Activated naive CD4-positive, alpha-beta T cell treated with anti-CD3 and anti-CD28 coated beads, Interleukin-2, amount 10 ng/mL, durations not matched to agents 7 days and 5 days (primary cell): Measurements from ENCODE around the gene MAEA.

ENCODE experiments used
- CTCF ChIA-PET: fragments of 350-600 bp; sonication (Branson Sonifier 250); formaldehyde crosslinking; loops from one replicate; lab custom pipeline; 2021; ENCODE audit warnings: antibody characterized with exemption; lab: Charles Lee
- DNase-seq: peaks from one replicate; pipeline ENCODE4 v3.0.0-alpha.2; 2020
- H3K27ac Mint-ChIP-seq: one replicate; pipeline ENCODE4 v1.8.0; 2021; ENCODE audit warnings: mild to moderate bottlenecking, moderate library complexity, mixed read lengths
- H3K27me3 Mint-ChIP-seq: one replicate; pipeline ENCODE4 v1.8.0; 2021; ENCODE audit warnings: mild to moderate bottlenecking, mixed read lengths
- H3K36me3 Mint-ChIP-seq: one replicate; pipeline ENCODE4 v1.8.0; 2021; ENCODE audit warnings: mixed read lengths
- H3K4me1 Mint-ChIP-seq: one replicate; pipeline ENCODE4 v1.8.0; 2021; ENCODE audit warnings: mixed read lengths
- H3K4me3 Mint-ChIP-seq: one replicate; pipeline ENCODE4 v1.8.0; 2021; ENCODE audit warnings: mild to moderate bottlenecking, moderate library complexity, mixed read lengths
- H3K9me3 Mint-ChIP-seq: one replicate; pipeline ENCODE4 v1.8.0; 2021; ENCODE audit warnings: mixed read lengths

MAEA gene

DNA sequence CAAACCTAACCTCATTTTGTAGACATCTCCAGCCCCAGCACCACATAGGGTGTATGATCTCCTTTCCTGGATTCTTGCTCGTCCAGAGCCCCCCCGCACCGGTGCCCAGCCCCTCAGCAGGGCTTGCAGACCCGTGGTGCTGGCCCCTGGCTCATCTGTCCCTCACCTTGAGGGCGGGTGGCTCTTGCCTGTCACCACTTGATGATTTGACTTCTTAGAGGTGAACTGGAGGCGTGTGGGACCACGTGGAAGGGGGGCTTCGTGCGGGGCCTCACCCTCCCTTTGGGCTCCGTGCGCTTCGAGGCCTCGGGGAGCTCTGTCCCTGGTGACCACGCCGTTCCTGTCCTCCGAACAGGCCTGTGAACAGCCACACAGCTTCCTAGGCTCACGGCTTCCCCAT is 72.8 kb downstream of the MAEA start:
- Mint-ChIP-seq H3K4me1 (no peaks in the 10 kb centered on the region), H3K27me3 (no peaks in the 10 kb centered on the region), H3K36me3 (no peaks in the 10 kb centered on the region), H3K9me3 (no peaks in the 10 kb centered on the region), H3K4me3 (no peak overlapping the region), H3K27ac (no peak overlapping the region)
- CTCF ChIA-PET = no interaction called here
- no peak for DNase-seq

DNA sequence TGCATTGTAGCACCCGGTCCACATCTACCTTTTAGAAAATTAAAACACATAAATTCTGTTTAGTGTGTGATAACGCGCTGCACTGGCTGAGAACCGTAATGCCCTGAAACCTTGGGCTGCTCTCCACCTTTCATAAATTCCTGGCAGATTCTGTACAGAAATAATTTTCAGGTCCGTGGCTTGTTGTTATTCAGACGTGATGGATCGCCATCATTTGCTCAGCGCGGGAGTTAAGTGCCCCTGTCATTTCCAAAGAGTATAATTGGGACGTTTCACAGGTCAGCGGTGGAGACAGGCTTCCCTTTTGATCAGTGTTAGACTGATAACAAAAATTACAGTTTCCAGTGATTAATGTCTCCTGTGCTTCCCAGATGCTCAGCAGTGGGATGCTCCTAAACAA is 73.8 kb downstream of the MAEA start:
- Mint-ChIP-seq H3K27ac (no peak overlapping the region), H3K27me3 (no peaks in the 10 kb centered on the region), H3K4me1 (no peaks in the 10 kb centered on the region), H3K9me3 (no peaks in the 10 kb centered on the region), H3K36me3 (no peaks in the 10 kb centered on the region), H3K4me3 (no peak overlapping the region)
- no peak for DNase-seq
- CTCF ChIA-PET = no interaction called here

DNA sequence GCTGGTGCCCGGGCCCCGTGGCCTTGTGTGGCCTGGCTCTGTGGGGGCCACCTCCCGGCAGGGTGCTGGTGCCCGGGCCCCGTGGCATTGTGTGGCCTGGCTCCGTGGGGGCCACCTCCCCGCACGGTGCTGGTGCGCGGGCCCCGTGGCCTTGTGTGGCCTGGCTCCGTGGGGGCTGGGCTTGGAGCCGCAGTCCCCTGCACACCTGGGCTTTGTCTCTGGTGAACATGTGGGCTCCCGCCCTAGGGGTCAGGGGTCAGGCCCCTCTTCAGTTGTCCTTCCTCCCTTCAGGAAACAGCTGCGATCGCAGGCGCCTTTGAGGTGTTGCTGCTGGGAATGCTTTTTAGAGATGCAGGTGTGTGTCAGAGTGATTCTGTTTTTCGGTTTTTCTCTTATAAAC is 74.5 kb downstream of the MAEA start:
- Mint-ChIP-seq H3K4me1 (no peaks in the 10 kb centered on the region), H3K9me3 (no peaks in the 10 kb centered on the region), H3K27ac (no peak overlapping the region), H3K4me3 (no peak overlapping the region), H3K27me3 (no peaks in the 10 kb centered on the region), H3K36me3 (no peaks in the 10 kb centered on the region)
- CTCF ChIA-PET = interaction anchor here (1.3 kb wide), 1 partner anchor 11 kb away, joined by 6 read pairs; no protein-coding TSS in a partner anchor
- no peak for DNase-seq

DNA sequence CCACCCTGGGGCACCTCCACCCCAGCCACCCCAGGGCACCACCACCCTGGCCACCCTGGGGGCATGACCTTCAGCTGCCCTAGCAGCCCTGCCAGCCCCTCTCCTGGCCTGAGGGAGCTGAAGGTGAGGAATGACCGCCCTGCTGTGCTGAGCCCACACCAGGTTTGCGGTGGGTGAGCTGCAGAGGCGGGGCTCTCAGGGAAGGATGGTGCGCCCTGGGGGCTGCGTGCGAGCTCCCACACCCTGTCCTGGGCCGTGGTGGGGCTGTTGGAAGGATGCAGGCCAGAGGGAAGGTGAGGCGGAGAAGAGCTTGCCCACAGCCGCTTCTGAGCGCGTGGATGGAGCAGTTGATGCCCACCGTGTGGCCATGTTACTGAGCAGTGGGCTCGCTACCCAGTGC is 75.1 kb downstream of the MAEA start:
- Mint-ChIP-seq H3K9me3 (no peaks in the 10 kb centered on the region), H3K27ac (no peak overlapping the region), H3K27me3 (no peaks in the 10 kb centered on the region), H3K4me1 (no peaks in the 10 kb centered on the region), H3K36me3 (no peaks in the 10 kb centered on the region), H3K4me3 (no peak overlapping the region)
- CTCF ChIA-PET = interaction anchor here (1.3 kb wide), 1 partner anchor 11 kb away, joined by 6 read pairs; no protein-coding TSS in a partner anchor
- no peak for DNase-seq

DNA sequence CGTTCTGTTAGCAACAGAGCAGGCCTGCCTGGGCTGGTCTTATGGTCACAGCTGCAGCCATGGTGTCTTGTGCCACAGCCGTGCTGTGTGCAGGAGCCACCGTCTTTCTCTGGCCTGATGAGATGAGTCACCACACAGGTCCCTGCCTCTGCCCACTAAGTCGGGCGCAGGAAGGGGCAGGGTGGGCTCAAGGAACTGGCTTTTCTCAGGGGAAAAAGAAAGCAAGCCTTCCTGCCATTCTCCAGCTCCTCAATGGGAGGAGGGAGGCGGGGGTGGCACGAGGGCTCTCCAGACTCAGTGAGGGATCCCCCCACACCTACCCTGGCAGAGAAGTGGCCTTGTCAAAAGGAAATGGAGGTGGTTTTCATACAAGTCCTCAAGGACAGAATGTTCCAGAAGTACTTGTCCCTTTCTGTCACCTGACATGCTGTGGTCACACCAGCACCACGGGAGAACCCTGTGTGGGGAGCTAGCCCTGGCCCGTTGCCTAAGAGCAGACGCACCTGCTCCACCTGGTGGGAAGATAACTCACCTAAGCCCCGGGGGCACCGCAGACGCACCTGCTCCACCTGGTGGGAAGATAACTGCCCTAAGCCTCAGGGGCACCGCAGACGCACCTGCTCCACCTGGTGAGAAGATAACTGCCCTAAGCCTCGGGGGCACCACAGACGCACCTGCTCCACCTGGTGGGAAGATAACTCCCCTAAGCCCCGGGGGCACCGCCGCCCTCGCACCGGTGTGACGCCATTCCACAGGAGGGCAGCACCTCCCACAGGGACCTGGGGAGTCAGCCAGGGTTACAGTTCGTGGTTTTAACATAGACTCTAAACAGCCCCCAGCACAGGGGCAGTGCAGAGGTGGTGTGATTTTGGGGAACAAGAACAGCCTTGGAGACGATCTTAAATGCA is 75.8 kb downstream of the MAEA start:
- no peaks in the 10 kb centered on the region for H3K4me1 Mint-ChIP-seq
- no peaks in the 10 kb centered on the region for H3K9me3 Mint-ChIP-seq
- CTCF ChIA-PET = interaction anchor here (1.3 kb wide), 1 partner anchor 12 kb away, joined by 6 read pairs; no protein-coding TSS in a partner anchor
- no peak overlapping the region for H3K27ac Mint-ChIP-seq
- no peak for DNase-seq
- H3K4me3 Mint-ChIP-seq = no peak overlapping the region
- no peaks in the 10 kb centered on the region for H3K27me3 Mint-ChIP-seq
- H3K36me3 Mint-ChIP-seq = no peaks in the 10 kb centered on the region

DNA sequence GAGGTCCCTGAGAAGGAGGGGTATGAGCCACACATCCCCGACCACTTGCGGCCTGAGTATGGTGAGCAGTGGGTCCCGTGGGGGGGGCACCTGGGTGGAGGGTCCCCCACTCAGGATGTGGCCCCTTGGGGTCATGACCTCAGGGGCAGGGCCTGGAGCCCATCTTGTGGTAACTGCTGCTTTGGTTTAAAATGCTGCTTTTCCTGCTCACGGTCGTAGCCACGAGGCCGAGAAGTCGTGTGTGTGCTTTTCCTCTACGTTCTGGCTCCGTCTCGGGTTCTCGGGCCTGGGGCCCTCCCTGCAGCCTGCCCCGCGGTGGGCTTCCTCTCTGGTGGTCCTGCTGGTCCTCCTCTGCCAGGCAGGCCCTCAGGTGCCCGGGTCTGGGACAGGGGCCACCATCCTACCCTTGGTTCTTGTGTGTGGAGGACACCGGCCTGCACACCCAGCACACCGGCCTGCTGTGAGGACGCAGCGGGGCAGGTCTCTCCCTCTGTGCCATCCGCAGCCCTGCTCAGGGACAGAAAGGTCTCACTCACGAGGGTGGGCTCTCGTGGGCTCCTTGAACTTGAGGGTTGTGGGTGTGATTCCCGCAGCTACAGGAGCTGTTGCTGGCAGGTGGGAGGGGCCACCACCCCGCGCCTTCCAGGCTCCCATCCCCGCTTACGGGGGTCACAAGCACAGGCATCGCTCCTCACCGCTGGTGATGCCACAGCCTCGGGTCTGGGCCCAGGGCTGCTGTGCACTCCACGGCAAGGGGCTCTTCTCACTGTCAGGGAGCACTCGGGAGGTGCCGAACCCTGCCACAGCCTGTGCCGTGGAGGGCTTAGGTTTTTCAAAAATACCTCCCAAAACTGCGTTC is 76.9 kb downstream of the MAEA start:
- CTCF ChIA-PET = no interaction called here
- DNase-seq = no peak

DNA sequence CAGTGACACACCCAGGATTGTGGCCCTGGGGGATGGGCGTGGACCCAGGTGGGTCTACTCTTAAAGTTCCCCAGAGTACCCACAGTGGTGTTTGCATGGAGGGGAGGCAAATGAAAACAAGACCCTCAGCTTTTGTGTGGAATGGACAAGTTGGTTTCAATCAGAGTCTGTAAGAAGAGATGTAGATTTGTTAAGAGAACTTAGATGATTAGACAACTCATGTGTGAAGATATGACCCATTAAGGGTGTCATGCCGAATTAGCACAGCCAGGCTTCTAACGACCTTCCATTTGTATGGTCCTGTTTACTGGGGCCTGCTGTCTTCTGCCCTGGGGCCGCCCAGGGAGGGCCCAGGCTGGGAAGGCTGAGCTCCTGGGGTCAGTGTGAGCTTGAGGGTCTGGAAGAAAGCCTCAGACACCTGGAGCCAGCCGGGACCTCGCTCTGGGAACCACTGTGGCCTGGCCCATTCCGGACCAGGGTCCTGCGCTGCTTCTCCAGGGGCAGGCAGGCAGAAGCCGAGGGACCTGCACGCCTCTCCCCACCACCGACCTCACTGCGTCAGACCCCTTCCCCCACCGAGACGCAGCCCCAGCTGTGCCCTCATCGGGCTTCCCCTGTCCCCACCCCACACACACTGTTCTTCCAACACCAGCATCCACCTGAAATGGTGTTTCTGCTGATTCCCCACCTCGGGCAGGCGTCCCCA is 77.7 kb downstream of the MAEA start:
- H3K27me3 Mint-ChIP-seq = no peaks in the 10 kb centered on the region
- H3K4me3 Mint-ChIP-seq = no peak overlapping the region
- no peaks in the 10 kb centered on the region for H3K9me3 Mint-ChIP-seq
- no peaks in the 10 kb centered on the region for H3K4me1 Mint-ChIP-seq
- CTCF ChIA-PET = no interaction called here
- no peak for DNase-seq
- H3K36me3 Mint-ChIP-seq = no peaks in the 10 kb centered on the region
- H3K27ac Mint-ChIP-seq = no peak overlapping the region

More for the DNA sequence above, 76.9 kb downstream of the MAEA start:
- Mint-ChIP-seq H3K4me3 (no peak overlapping the region), H3K4me1 (no peaks in the 10 kb centered on the region), H3K36me3 (no peaks in the 10 kb centered on the region), H3K27ac (no peak overlapping the region), H3K27me3 (no peaks in the 10 kb centered on the region), H3K9me3 (no peaks in the 10 kb centered on the region)

DNA sequence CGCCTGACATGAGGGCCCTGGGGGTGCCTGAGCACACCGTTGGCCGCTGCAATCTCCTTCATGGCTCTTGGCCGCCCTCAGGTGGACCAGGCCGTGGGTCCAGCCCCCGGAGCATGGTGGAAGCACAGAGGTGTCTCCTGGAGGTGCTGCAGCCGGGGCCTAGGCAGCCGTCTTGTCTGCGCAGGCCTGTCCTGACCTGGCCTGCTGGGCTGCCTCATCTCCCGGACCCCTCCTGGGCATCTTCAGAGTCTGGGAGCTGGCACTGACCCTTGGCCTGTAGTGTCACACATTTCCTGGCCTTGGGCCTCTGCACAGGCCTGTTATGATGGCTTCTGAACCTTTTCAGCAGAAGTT is 78.2 kb downstream of the MAEA start:
- no peaks in the 10 kb centered on the region for H3K4me1 Mint-ChIP-seq

DNA sequence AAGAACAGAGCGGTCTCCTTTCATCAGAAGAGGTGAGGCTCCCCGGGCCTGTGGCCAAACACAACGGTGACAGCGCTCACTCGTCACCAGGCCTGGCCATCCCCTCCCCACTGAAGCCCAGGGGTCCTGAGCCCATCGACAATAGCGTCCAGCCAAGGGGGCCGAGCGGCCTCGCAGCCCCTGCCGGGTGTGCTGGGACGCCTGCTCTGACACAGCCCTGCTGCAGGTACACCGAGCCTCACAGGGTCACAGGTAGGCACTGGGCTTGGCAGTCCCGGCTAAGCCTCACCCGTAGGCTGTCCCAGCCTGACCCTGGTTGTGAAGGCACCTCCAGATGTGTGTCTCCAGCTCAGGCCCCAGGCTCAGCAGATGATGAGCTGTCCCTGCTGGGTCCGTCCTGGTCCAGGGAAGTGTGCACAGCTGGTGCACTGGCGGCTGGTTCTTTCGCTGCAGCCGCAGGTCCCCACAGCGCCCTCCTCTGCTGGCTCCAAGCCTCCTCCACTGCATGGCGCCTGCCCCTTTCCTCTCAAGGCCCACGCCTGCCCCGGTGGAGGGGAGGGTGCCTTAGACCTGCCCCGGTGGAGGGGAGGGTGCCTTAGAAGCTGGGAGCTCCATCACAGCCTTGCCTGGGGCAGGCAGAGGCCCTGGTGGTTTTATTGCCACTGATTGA is 78.9 kb downstream of the MAEA start:
- no peak for DNase-seq
- H3K36me3 Mint-ChIP-seq = no peaks in the 10 kb centered on the region
- no peak overlapping the region for H3K4me3 Mint-ChIP-seq
- no peaks in the 10 kb centered on the region for H3K27me3 Mint-ChIP-seq
- H3K4me1 Mint-ChIP-seq = no peaks in the 10 kb centered on the region
- no peaks in the 10 kb centered on the region for H3K9me3 Mint-ChIP-seq
- CTCF ChIA-PET = interaction anchor here (1.2 kb wide), 1 partner anchor 13 kb away, joined by 3 read pairs; no protein-coding TSS in a partner anchor
- no peak overlapping the region for H3K27ac Mint-ChIP-seq

More for the DNA sequence above, 78.2 kb downstream of the MAEA start:
- no peak overlapping the region for H3K4me3 Mint-ChIP-seq
- CTCF ChIA-PET = no interaction called here
- no peaks in the 10 kb centered on the region for H3K36me3 Mint-ChIP-seq
- H3K27ac Mint-ChIP-seq = no peak overlapping the region
- H3K9me3 Mint-ChIP-seq = no peaks in the 10 kb centered on the region
- no peaks in the 10 kb centered on the region for H3K27me3 Mint-ChIP-seq
- DNase-seq = no peak

DNA sequence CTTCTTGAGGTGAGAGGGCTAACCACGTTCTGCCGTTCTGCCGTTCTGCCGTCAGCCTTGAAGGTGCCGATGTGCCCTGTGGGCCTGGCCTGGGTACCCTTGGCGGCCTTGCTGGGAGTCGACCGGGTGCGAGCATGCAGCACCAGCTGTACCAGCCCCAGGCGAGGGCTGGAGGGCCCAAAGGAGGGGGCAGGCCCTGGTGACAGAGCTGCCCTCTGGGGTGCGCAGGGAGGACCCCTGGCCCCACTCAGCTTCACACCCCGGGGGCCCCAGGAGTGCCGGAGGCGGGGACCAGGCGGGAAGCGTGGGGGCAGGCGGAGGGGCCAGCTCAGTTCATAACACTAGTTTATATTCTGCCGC is 79.4 kb downstream of the MAEA start:
- DNase-seq = no peak
- H3K27ac Mint-ChIP-seq = no peak overlapping the region
- H3K9me3 Mint-ChIP-seq = no peaks in the 10 kb centered on the region
- no peak overlapping the region for H3K4me3 Mint-ChIP-seq
- no peaks in the 10 kb centered on the region for H3K27me3 Mint-ChIP-seq
- no peaks in the 10 kb centered on the region for H3K4me1 Mint-ChIP-seq
- H3K36me3 Mint-ChIP-seq = no peaks in the 10 kb centered on the region
- CTCF ChIA-PET = interaction anchor here (1.2 kb wide), 1 partner anchor 13 kb away, joined by 3 read pairs; no protein-coding TSS in a partner anchor

DNA sequence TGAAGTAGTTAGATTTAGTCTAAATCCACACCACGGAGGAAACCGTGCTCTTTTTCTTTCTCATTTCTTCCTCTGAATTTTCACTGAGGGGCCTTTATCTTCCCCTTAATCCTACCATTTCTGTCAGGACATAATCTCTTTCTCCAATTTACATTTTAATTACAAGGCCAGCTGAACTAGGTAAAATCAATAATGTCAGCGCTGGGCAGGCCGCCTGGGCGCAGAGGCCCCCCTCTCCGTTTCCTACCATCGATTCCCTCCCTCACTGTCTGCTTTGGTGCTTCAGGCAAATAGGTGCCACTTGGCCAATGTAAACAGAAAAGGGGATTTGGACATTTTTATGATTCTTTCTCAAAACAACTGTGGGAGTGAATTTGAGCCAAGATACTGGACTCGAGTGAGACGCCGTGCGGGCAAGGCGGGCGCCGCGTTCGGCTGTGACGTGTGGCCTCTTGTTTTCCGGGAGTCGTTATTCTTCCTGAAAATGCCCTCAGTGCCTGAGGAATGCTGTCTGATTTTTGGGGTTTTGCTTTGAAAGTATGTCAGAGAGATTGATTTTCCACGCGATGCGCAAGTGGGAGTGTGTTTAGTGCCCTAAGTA is 79.9 kb downstream of the MAEA start:
- no peaks in the 10 kb centered on the region for H3K36me3 Mint-ChIP-seq
- H3K9me3 Mint-ChIP-seq = no peaks in the 10 kb centered on the region
- no peak overlapping the region for H3K27ac Mint-ChIP-seq
- no peaks in the 10 kb centered on the region for H3K4me1 Mint-ChIP-seq
- CTCF ChIA-PET = interaction anchor here (1.2 kb wide), 1 partner anchor 14 kb away, joined by 3 read pairs; no protein-coding TSS in a partner anchor
- H3K27me3 Mint-ChIP-seq = no peaks in the 10 kb centered on the region
- no peak overlapping the region for H3K4me3 Mint-ChIP-seq
- DNase-seq = no peak

DNA sequence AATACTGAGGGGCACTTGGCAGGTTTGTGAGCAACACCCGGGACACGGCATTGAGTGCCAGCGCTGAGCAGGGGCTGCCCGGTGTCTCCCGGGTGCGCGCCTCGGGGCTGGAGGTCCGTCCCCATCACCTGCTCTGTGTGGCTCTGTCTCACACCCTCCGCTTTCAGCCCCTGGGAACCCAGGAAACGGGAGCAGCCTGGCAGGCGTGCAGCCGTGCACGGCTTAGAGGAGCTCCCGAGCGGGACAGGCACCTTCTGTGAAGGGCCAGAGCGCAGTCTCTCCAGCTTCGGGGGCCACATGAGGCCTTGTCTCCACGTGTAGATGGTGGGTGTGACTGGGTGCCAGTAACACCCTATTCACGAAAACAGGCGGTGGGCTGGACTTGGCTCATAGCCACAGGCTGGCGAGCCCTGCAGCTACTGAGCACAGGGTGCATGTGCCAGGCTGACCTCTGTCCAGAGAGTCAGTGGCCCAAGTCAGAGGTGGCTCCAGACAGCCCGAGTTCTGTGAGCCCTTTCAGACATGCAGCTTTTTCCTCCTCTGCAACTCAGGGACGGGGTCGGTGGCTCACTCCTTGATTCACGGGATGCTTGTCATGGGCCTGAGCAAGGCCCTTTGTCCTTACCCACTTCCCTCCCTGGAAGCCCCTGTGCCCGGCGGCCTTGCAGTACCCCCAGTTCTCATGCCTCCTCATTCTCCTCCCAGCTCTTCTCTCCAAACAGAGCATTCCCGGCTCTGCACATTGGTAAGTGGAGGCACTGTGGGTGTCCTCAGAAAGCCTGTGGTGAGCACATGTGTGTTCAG is 80.8 kb downstream of the MAEA start:
- no peak for DNase-seq
- H3K4me1 Mint-ChIP-seq = no peaks in the 10 kb centered on the region
- H3K36me3 Mint-ChIP-seq = no peaks in the 10 kb centered on the region
- no peaks in the 10 kb centered on the region for H3K27me3 Mint-ChIP-seq
- CTCF ChIA-PET = no interaction called here
- H3K4me3 Mint-ChIP-seq = no peak overlapping the region
- no peaks in the 10 kb centered on the region for H3K9me3 Mint-ChIP-seq
- H3K27ac Mint-ChIP-seq = no peak overlapping the region
